Skin epidermis (tissue), 12 donors: ENCODE results near the gene AVP.
"Not testable (repeated sequence)": the region's sequence is repeated elsewhere in the genome, so short reads cannot be mapped to it uniquely, and the experiment has no call there.

Source experiments
- H3K27ac ChIP-seq, 21 experiments: fragments of 200-600 bp; sonication (generic) in 11 of 21; one replicate each; pipeline ENCODE4 v1.5.0; 2020; ENCODE audit warnings: mild to moderate bottlenecking in 3 of 21, inconsistent platforms in 2 of 21, moderate library complexity in 2 of 21
- H3K4me3 ChIP-seq, 7 experiments: fragments of 200-600 bp; sonication (generic) in 2 of 7; one replicate each; pipeline ENCODE4 v1.5.0; 2020; ENCODE audit warnings: inconsistent platforms in 2 of 7, mild to moderate bottlenecking in 2 of 7, moderate library complexity in 1 of 7

AVP gene

DNA sequence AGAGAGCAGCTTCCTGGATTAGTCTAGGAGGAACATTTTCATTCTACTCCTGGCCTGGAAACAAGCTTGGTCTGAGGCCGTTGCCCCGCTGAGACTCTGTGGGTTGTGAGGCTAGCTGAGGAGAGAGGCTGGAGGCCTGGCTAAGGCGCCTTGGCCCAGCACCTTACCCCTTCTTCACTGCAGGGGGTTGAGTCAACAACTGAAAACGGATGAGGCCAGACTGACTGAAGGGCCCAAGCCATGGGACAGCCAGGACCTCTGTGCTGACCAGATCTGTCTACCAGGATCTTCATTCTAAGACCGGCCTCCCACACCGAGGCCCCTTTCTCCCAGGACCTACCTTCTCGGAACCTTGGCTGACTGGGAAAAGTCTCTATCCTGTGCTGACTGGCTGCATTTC is 3.5 kb upstream of the AVP start:
- H3K27ac ChIP-seq, result no peak overlapping the region
- H3K4me3 ChIP-seq, result no peak overlapping the region

DNA sequence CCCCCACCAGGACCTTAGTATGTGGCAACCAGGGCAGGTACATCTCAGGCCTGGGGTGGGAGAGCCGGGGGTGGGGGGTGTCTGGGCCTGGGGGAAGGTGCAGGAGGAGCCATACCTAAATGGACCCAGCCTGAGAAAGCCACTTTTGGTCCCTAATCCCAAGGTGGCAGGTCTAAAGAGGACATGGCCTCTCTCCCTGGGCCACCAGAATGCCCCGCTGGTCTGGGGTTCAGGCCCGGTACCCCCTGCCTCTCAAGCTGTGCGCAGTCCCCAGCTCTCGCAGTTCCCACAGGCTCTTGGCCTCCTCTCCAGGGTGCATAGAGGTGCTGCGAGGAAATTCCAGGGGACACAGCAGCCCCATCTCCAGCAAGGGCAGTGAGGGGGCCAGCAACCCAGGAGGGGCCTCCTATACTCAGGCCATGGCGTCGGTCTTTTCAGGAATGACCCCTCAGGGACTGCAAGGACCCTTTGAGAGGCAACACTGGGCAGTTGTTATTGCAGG is 1.1 kb upstream of the AVP start:
- H3K27ac ChIP-seq, result no peak overlapping the region
- no peak overlapping the region for H3K4me3 ChIP-seq

DNA sequence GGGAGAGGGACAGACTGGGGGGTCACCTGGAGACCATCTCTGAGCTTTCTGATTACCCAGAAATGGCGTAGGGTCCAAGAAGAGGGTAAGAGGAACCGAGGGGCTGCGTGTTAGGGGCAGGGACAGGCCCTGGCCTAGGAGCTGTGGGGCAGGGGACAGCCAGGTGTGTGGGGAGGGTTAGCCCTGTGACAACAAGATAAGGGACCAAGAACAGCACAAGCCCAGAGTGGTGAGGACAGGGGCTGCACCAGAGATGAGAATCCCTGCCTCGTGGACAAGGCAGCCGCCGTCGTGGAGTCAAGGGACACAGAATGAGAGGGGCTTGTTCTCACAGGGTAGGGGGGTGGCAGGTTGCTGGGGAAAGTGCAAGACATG is 449 bp upstream of the AVP start:
- Histone ChIP-seq H3K27ac (no peak overlapping the region), H3K4me3 (no peak overlapping the region)

DNA sequence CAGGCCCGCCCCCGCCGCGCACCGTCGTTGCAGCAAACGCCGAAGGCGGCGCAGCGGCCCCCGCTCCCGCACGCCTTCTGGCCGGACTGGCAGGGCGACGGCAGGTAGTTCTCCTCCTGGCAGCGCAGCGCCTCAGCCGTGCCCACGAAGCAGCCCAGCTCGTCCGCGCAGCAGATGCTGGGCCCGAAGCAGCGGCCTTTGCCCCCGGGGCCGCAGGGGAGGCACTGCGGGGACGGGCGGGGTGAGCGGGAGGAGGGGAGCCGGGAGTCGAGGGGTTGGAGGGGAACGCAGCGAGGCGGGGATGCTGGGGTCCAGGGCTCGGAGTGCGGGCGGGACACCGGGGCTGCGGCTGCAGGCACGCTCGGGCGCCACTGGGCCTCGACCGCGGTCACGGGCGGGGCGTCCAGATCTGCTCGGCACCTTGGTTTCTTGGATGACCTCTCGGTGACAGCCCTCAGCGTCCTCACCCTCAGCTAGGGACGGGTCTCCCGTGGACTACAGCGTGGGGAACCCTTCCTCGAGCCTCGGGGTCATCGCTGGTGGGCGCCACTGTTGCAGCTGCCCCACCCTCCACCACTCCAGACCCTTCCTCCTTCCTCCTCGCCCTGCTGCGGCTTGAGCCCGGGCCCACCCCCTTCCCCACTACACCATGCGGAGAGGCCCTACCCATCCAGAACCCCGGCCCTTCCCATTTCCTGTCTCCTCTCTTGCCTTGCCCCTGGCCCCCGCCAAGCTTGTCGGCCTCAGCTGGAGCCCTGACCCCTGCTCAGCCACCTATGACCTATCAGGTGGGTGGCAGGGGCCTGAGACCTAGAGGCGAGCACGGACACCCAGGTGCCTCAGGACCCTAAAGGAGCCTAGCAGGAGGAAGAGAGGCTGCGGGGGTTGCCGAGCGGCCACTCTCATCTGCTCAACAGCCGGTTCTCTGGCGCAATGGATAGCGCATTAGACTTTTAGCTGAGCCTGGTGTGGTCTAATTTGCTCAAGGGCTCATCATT is 1.3 kb downstream of the AVP start:
- Histone ChIP-seq H3K4me3 (peak overlapping the region in 6 of 7 experiments; percentile 1 to 37 (median 19)), H3K27ac (no peak overlapping the region)

DNA sequence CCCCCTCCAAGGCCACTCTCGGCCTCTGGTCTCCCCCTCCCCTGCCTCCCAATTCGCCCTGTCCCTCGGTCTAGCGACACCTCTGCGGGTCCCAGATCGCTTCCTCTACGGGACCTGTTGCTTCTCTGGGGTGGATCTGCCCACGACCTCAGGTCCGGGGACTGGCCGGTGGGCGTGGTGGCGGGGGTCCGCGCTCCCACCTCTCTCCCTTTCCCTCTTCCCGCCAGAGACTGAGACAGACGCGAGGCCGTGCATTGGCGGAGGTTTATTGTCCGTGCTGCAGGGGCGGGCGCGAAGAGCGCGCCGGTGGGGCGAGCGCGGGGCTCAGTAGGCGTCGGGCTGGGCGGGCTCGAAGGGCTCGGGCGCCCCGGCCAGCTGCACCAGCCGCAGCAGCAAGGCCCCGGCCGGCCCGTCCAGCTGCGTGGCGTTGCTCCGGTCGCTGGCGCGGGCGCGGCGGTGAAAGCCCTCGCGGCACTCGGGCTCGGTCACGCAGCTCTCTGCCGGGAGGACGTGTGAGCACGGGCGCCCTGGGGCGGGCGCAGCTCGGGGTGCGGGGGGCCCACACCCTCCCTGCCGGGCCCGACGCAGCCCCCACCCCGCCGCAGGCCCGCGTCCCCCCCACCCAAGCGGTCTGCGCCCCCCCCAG is 2.1 kb downstream of the AVP start:
- peak overlapping the region in 6 of 7 experiments; percentile 1 to 37 (median 19) for H3K4me3 ChIP-seq
- H3K27ac ChIP-seq, result no peak overlapping the region

DNA sequence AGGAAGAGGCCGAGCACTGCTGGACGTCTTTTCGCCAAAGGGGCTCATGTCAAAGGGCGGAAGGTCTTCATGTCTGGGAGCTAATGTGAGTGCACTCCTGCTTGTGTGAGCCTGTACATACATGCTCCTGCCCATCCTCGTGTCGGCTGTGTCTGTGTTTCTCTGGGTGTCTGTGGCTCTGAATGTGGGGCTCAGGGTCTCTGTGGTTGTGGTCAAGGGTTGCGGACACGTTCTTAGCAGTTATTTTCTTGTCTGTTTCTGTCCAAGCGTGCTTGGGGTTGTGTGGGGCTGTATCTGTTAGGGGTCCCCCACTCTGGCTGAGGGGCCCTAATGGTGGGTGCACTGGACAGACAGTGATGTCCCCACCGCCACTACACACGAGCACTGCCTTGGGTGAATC is 2.9 kb downstream of the AVP start:
- no peak overlapping the region for H3K27ac ChIP-seq
- no peak overlapping the region for H3K4me3 ChIP-seq

DNA sequence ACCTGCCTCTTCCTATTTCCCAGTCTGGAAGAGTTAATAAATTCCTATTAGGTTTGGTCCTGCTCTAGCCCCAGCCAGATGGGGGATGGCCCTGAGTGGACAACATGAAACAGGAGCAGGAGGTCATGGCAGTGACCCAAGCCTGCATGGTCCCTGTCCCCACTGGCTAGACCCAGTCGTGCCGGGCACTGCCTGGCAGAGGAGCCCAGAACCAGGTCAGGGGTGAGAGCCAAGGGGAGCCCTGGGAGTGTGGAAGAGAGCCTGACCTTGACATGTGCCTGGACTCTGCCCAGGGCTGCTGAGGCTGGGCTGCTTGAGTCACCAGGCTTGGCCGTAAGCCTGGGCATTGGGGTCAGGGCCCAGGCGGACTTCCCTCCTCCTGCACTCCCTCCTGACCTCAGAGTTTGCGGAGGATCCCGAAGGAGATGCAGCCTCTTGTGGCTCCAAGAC is 3.6 kb downstream of the AVP start:
- Histone ChIP-seq H3K27ac (no peak overlapping the region), H3K4me3 (no peak overlapping the region)

DNA sequence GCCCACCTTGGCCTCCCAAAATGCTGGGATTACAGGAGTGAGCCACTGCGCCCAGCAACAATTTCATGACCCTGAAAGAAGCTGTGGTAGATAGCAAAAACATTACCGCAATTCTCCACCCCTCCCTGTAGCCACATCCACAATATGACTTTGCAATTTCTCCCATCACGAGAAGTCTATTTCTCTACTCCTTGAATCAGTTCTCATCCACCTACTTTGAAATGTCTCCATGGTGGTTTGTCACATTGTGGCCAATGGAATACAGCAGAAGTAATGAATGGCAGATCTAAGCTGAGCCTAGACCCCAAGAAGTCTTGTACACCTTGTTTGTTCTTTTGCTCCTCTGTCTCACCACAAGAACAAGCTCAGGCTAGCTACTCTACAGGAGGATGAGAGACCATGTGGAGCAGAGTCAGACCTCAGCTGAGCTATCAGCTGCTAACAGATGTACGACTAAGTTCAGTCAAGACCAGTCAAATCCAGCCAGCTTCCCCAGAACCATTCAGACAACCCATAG is 6.8 kb downstream of the AVP start:
- no peak overlapping the region for H3K4me3 ChIP-seq
- no peak overlapping the region for H3K27ac ChIP-seq

DNA sequence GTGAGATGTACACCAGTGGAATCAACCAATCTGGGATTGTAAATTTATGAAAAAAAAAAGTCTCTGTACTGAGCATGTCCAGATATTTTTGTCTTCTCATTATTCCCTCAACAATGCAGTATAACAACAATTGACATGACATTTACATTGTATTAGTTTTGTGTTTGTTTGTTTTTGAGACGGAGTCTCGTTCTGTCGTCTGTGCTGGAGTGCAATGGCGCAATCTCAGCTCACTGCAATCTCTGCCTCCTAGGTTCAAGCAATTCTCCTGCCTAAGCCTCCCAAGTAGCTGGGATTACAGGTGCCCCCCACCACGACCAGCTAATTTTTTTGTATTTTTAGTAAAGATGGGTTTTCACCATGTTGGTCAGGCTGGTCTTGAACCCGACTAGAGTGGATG is 9.2 kb downstream of the AVP start:
- not testable (repeated sequence) for H3K4me3 ChIP-seq, H3K27ac ChIP-seq

DNA sequence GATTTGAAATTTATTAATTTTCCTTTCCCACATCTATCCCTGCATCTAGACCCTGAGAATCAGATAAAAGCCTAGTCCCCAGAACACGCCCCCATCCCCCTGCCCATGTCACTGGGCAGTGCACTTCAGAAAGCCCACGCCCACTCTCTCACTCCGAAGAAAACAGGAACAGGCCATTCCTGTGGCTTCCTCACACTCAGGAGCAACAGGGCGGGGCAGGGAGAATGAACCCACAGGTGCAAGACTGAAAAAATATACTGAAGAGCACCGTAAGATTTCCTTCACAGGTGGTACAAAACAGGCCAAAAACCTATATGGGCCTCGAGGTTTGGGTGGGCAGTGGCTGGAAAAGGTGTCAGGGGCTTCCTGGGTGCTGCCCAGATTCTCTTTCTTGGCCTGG is 9.7 kb downstream of the AVP start:
- Histone ChIP-seq H3K27ac (no peak overlapping the region), H3K4me3 (no peak overlapping the region)

DNA sequence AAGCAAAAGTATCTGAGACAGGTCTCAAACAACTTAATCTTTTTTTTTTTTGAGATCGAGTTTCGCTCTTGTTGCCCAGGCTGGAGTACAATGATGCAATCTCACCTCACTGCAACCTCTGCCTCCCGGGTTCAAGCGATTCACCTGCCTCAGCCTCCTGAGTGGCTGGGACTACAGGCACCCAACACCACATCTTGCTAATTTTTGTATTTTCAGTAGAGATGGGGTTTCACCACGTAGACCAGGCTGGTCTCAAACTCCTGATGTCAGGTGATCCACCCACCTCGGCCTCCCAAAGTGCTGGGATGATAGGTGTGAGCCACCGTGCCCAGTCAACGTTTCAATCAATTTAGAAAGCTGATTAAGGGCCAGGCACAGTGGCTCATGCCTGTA is 11.3 kb downstream of the AVP start:
- not testable (repeated sequence) for H3K4me3 ChIP-seq, H3K27ac ChIP-seq

DNA sequence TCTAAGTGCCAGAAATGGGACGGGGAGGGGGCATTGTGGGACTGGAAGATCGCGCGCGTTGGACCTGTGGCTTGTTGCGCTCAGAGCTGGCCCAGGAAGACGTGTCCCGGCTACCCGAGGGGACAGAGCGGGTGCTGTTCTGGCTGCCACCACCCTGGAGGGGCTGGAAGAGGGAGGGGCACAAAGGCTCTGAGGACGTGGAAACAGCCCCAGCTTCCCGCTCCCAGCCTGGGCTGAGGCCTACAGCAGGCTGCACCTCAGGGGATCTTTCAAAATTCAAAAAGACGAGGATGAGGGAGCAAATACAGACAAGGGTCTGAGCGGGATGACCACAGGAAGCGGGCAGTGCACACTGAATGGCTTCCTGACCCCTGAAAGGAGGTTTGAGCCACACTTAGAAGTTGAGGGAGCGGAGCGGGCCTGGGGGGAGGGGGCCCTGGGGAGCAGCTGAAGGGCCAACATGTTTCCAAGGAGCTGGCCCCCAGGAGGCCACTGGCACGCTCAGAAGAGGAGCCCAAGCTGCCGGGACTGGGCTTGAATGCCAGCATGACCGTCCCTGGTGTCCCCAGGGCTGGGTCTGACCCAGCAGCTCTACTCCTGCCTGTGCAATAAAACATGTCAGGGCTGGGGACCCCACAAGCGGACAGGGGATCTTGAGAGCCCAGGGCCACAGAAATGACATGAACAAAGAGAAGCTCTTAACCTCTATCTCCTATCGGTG is 11.8 kb downstream of the AVP start:
- Histone ChIP-seq H3K27ac (peak overlapping the region in 4 of 21 experiments; percentile 57 to 83 (median 66)), H3K4me3 (peak overlapping the region in 6 of 7 experiments; percentile 32 to 61 (median 54))

DNA sequence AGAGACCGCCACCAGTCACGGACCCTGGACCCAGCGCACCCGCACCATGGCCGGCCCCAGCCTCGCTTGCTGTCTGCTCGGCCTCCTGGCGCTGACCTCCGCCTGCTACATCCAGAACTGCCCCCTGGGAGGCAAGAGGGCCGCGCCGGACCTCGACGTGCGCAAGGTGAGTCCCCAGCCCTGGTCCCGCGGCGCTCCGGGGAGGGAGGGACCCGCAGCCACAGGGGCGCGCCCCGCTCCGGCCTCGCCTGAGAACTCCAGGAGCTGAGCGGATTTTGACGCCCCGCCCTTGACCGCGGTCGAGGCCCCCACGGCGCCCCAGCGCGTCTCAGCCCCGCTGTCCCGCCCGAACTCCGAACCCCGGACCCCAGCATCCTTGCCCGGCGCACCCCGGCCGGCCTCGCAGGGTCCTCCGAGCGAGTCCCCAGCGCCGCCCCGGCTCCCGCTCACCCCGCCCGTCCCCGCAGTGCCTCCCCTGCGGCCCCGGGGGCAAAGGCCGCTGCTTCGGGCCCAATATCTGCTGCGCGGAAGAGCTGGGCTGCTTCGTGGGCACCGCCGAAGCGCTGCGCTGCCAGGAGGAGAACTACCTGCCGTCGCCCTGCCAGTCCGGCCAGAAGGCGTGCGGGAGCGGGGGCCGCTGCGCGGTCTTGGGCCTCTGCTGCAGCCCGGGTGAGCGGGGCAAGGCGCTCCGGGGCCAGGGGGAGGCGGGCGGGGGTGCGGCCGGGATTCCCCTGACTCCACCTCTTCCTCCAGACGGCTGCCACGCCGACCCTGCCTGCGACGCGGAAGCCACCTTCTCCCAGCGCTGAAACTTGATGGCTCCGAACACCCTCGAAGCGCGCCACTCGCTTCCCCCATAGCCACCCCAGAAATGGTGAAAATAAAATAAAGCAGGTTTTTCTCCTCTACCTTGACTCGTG is 12.7 kb downstream of the AVP start, which contains the start of gene OXT:
TSS of gene OXT (plus strand) at position 11 of the 920 bp plus-strand sequence. CDS start at position 47, 36 bp downstream.
- H3K4me3 ChIP-seq, result peak within 1 kb of the TSS; percentile 32 to 61 (median 56)
- H3K27ac ChIP-seq, result peak within 1 kb of the TSS in 13 of 21 experiments; percentile 39 to 83 (median 59)

DNA sequence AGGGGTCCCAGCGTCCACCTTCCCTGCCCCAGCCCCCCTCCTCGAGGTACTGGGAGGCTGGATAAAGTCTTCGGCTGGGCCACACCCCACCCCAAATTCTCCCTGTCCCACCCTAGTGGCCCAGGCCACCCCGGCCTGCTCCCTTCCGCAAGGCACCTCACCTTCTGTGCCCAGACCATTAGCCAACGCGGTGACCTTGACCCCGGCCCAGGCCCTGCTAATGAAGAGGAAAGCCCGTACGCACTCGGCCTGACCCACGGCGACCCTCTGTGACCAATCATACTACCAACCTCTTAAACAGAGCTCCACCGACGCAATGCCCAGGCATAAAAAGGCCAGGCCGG is 13.3 kb downstream of the AVP start:
- H3K4me3 ChIP-seq, result peak overlapping the region; percentile 32 to 61 (median 56)
- H3K27ac ChIP-seq, result peak overlapping the region in 6 of 21 experiments; percentile 43 to 83 (median 61)

DNA sequence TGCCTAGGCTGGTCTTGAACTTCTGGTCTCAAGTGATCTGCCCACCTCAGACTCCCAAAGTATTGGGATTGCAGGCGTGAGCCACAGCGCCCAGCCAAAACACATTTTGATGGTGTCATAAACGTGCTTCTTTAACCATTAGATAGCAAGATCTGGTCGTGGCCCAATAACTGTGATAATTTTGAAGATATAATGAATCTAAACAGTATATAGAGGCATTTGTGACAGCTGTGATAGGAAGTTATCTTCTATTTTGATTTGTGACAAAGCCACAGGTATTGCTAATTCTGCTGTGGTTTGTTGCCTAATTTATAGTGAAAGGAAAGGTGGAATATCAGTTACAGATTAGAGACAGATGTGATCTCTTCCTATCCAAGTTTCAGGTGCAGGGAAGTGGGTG is 13.8 kb downstream of the AVP start:
- Histone ChIP-seq H3K4me3 (no peak overlapping the region), H3K27ac (no peak overlapping the region)

DNA sequence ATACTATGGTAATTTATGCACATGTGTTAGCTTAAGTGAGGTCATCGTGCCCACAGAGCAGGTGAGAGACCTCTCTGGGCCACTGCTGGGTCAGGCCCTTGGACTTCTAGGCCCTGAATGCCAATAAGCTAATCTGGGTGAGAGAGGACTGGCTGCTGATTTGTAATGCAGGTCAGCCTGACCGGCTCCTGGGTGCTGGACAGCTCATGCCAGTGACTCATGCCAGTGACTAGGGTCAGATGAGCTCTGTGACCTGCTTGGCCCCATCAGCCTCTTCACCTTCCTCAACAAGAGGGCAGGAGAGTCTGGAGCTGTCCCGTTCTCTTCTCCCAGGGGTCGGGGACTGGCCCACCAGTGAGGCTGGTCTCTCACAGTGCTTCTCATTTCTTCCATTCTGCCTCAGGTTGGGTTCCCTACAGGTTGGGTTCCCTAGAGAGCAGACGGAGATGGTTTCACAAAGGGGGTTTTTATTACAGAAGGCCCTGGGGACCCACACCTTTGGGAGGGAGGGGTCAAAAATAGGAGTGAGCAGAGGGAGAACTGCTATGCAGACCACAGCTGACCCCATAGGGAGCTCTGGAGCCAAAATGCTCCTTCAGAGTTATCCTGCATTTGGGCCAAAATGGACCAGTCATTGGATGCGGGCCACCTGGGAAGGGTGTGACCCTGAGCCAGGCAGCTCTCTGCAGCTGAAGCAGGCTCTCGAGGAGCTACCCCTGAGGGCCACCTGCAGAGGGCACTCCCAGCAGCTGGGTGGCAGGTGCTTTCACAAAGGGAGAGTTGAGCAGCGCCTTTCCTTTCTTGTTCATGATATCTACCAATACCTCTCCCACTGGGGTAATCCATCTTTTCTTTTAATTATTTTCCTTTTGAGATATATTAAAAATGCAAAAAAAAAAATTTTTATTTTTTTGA is 15.3 kb downstream of the AVP start:
- H3K27ac ChIP-seq, result no peak overlapping the region

DNA sequence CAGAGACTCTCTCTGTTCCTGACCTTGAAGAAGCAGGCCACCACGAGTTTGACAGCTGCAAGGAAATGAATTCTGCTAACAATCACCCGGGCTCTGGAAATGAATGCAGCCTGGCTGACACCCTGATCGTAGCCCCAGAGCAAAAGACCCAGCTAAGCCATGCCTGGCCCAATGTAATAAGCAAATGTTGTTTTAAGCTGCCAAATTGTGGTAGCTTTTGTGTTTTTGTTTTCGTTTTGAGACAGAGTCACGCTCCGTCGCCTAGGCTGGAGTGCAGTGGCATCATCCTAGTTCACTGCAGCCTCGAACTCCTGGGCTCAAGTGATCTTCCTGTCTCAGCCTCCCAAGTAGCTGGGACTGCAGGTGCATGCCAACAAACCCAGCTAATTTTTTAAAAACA is 16.4 kb downstream of the AVP start:
- Histone ChIP-seq H3K27ac (peak overlapping the region in 3 of 21 experiments; percentile 6 to 29 (median 11)), H3K4me3 (no peak overlapping the region)

More for the DNA sequence above, 15.3 kb downstream of the AVP start:
- H3K4me3 ChIP-seq, result no peak overlapping the region
